Muscle layer of colon (tissue), 2 donors: ENCODE results near the gene UBN1.
A peak's percentile ranks its signal among the peaks of the same experiment; 100 is the strongest.

Source experiments
- H3K27ac ChIP-seq: one replicate; pipeline ENCODE4 v1.7.0; 2013; ENCODE audit warnings: low read depth, mild to moderate bottlenecking, low read length, moderate library complexity
- H3K27me3 ChIP-seq, 2 donors: one replicate each; pipeline ENCODE4 v1.7.0; 2013; ENCODE audit warnings: low read length in 2 of 2, mild to moderate bottlenecking in 2 of 2; ENCODE audit not compliant: insufficient read depth in 2 of 2, control insufficient read depth in 1 of 2
- H3K36me3 ChIP-seq: one replicate; pipeline ENCODE4 v1.7.0; 2013; ENCODE audit warnings: mild to moderate bottlenecking, low read length; ENCODE audit not compliant: insufficient read depth
- H3K4me1 ChIP-seq: one replicate; pipeline ENCODE4 v1.7.0; 2013; ENCODE audit warnings: mild to moderate bottlenecking, low read length; ENCODE audit not compliant: insufficient read depth
- H3K4me3 ChIP-seq, 2 donors: one replicate each; pipeline ENCODE4 v1.7.0; 2013; ENCODE audit warnings: low read length in 2 of 2, low read depth in 1 of 2, mild to moderate bottlenecking in 1 of 2, moderate library complexity in 1 of 2
- H3K9ac ChIP-seq: one replicate; pipeline ENCODE4 v1.7.0; 2013; ENCODE audit warnings: low read length
- H3K9me3 ChIP-seq: one replicate; pipeline ENCODE4 v1.7.0; 2013; ENCODE audit warnings: mild to moderate bottlenecking, low read length
- donor health status: abdominal sarcoma.
- donor health status: Adenocarcinoma of cecum.

Gene UBN1

GRCh38 chr16:4846901-4847773 lies at the start of gene UBN1, which contains the start of gene GLYR1:
Gene UBN1, plus strand, starts transcription at chr16:4847481. Its CDS starts 5,437 bp downstream, at chr16:4852918.
Gene GLYR1, minus strand, starts transcription at chr16:4847288. Its CDS starts 23 bp downstream, at chr16:4847265.
- peak within 1 kb of the TSS; percentile 78 to 96 for H3K4me3 ChIP-seq

DNA sequence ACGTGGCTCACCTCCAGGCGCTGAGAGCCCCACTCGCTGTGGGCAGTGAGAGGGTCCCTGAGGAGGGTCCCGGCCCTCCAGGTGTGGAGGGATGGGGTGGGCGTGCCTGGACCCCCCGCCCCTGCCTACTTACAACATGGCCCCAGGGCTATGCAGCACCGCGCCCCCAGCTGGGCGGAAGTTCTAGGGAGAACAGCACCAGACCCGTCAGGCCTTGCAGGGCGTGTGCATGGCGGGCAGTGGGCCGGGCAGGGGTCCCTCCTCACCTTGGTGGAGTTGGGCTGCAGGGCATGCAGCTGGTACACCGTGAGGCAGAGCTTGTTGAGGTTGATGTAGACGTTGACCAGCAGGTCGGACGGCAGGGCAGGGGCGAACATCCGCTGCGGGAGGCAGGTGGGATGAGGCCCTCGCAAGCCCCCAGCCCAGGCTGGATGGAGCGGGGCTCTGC lies 49.5 kb upstream of the UBN1 start:
- Histone ChIP-seq H3K9ac (no peak overlapping the region), H3K4me1 (peaks cover 17% of the 10 kb centered on the region), H3K4me3 (no peak overlapping the region), H3K27ac (no peak overlapping the region), H3K9me3 (no peaks in the 10 kb centered on the region), H3K36me3 (peaks cover 14% of the 10 kb centered on the region), H3K27me3 (no peaks in the 10 kb centered on the region)

More at GRCh38 chr16:4846901-4847773, at the start of gene UBN1, which contains the start of gene GLYR1:
- H3K27me3 ChIP-seq: no peaks in the 10 kb centered on the region
- peak within 1 kb of the TSS; percentile 67 for H3K9ac ChIP-seq
- peaks cover 39% of the 10 kb centered on the region for H3K4me1 ChIP-seq
- H3K27ac ChIP-seq: peak within 1 kb of the TSS; percentile 92
- peaks cover 22% of the 10 kb centered on the region for H3K36me3 ChIP-seq
- H3K9me3 ChIP-seq: no peaks in the 10 kb centered on the region

GRCh38 chr16:4798456-4798855 lies 48.8 kb upstream of the UBN1 start:
- Histone ChIP-seq H3K4me3 (no peak overlapping the region), H3K27ac (no peak overlapping the region), H3K9me3 (no peaks in the 10 kb centered on the region), H3K9ac (no peak overlapping the region), H3K4me1 (peaks cover 21% of the 10 kb centered on the region), H3K27me3 (no peaks in the 10 kb centered on the region), H3K36me3 (peaks cover 14% of the 10 kb centered on the region)

DNA sequence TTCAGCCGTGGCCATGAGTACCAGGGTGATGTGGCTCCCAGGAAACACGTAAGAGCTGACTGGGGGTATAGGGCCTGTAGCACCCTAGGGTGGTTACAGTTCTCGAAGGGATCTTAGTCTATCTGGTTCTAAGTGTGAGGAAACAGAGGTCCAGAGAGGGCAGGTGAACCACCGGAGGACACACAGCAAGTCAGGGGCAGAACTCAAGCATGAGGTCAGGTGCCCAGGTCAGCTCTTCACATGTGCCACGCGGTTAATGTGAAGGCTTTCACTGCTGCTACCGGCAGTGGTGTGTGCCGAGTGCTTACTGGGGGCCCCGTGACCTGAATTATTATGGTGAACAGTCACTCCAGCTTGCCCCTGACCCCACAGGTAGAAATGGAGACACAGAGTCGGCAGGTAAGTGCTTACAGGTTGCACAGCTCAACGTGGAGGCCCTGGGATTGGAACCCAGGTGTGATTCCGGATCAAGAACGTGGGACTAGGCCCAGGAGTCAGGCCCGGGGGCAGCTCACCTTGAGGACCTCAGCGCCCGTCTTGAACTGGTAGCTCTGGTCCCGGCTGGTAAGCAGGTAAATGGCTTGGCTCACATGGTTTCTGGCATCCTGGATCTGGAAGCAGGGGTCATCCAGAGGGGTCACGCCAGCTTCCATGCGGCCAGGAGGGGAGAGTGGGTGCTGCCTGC lies 48.0 kb upstream of the UBN1 start:
- no peaks in the 10 kb centered on the region for H3K9me3 ChIP-seq
- peaks cover 15% of the 10 kb centered on the region for H3K36me3 ChIP-seq
- H3K27ac ChIP-seq: no peak overlapping the region
- no peaks in the 10 kb centered on the region for H3K27me3 ChIP-seq
- peaks cover 27% of the 10 kb centered on the region for H3K4me1 ChIP-seq
- H3K4me3 ChIP-seq: no peak overlapping the region
- no peak overlapping the region for H3K9ac ChIP-seq

GRCh38 chr16:4800290-4801041 lies 46.8 kb upstream of the UBN1 start:
- Histone ChIP-seq H3K9me3 (no peaks in the 10 kb centered on the region), H3K4me1 (peaks cover 29% of the 10 kb centered on the region), H3K36me3 (peaks cover 25% of the 10 kb centered on the region), H3K27me3 (no peaks in the 10 kb centered on the region), H3K4me3 (no peak overlapping the region), H3K9ac (no peak overlapping the region), H3K27ac (no peak overlapping the region)

DNA sequence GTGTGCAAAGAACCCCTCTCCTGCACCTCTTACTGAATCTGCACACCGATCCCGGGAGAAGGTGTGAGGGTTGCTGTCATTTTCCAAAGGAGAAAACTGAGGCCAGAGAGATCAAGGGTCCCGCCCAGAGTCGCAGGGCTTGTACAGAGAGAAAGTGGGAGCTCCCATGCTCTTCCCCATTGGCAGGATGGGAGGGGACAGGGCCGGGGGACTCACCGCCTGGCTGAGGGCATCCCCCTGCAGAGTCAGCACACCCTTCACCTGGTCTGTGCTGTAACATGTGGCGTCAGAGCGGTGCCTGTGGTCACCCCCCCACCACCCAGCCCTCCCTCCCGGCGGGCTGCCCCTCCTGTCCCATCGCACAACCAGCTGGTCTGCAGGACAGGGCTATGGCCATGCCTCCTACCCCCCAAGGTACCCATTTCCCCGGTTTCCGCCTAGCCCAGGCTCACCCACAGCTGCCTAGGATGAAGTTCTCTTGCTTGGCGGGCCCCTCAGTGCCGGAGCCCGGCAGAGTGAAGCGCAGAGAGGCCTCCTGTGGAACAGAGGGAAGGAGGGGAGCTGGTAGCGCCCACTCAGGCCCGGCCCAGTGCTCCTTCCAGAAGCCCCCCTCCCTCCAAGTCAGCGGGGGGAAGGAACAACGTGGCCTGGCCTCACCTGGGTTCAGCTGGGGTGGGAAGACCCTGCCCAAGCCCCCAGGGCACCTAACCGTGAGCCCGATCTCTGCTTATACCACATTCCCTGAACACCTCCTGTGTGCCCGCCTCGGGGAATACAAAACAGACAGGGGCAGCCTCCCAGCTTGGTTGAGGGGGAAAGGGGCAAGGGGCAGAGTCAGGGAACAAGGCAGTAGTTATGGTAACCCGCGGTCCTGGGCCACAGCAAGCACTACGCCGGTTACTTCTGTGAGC lies 46.0 kb upstream of the UBN1 start:
- Histone ChIP-seq H3K9ac (peak overlapping the region; percentile 53), H3K27me3 (no peaks in the 10 kb centered on the region), H3K4me3 (peak overlapping the region; percentile 68 to 87), H3K27ac (peak overlapping the region; percentile 77), H3K4me1 (peaks cover 29% of the 10 kb centered on the region), H3K36me3 (peaks cover 25% of the 10 kb centered on the region), H3K9me3 (no peaks in the 10 kb centered on the region)

DNA sequence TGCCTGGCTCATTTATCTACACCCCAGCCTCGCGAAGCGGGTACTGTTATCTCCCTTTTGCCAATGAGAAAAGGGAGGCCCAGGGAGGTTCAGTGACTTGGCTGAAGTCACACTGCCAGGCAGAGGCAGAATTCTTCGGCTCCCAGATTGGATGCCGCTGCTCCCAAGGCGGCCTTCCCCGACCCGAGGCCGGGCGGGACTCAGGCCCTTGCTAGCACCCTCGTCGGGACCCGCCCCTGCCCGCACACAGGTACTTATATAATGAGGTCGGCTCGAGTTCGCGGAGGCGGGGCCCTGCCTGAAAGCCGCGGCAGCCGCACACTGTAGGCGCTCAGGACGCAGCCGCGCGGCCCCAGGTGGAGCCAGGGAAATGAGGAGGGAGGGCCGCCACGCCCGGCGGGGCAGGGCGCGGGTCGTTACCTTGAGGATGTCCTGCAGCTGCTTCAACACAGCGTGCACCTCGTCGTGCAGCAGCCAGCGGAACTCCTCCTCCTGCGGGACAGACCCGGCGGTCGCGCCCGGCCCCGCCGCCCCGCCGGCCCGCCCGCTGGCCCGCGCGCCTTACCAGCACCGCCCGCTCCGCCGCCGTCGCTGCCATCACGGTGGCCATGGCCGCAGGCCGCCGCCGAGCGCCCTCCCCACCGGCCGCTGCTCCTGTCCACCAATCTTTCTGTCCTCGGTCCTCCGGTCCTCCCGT lies 45.2 kb upstream of the UBN1 start, which contains the start of gene ROGDI:
TSS of gene ROGDI (minus strand) at position 672 of the 697 bp plus-strand sequence. CDS start at position 610, 62 bp downstream.
- peak within 1 kb of the TSS; percentile 64 for H3K9ac ChIP-seq
- peak within 1 kb of the TSS; percentile 77 for H3K27ac ChIP-seq
- H3K27me3 ChIP-seq: no peaks in the 10 kb centered on the region
- no peaks in the 10 kb centered on the region for H3K9me3 ChIP-seq
- H3K36me3 ChIP-seq: peaks cover 25% of the 10 kb centered on the region
- peak within 1 kb of the TSS; percentile 72 to 87 for H3K4me3 ChIP-seq
- H3K4me1 ChIP-seq: peaks cover 29% of the 10 kb centered on the region

GRCh38 chr16:4802659-4803287 lies 44.5 kb upstream of the UBN1 start:
- peaks cover 29% of the 10 kb centered on the region for H3K4me1 ChIP-seq
- H3K27me3 ChIP-seq: no peaks in the 10 kb centered on the region
- peak overlapping the region; percentile 72 to 87 for H3K4me3 ChIP-seq
- H3K27ac ChIP-seq: peak overlapping the region; percentile 77
- H3K9me3 ChIP-seq: no peaks in the 10 kb centered on the region
- peaks cover 32% of the 10 kb centered on the region for H3K36me3 ChIP-seq
- peak overlapping the region; percentile 64 for H3K9ac ChIP-seq

- no peaks in the 10 kb centered on the region for H3K27me3 ChIP-seq
- peak overlapping the region; percentile 64 for H3K9ac ChIP-seq
- peaks cover 29% of the 10 kb centered on the region for H3K4me1 ChIP-seq
- H3K9me3 ChIP-seq: no peaks in the 10 kb centered on the region
- H3K4me3 ChIP-seq: peak overlapping the region in 1 of 2 donors; percentile 72
- H3K36me3 ChIP-seq: peaks cover 34% of the 10 kb centered on the region
- H3K27ac ChIP-seq: peak overlapping the region; percentile 77
These were observed 43.9 kb upstream of the UBN1 start for GRCh38 chr16:4803401-4803844.
